NCI-H510A treated with DMSO at 0.1 percent for 48 hours (cell line): Measurements from ENCODE around the gene CEP170B.
"Not testable (repeated sequence)": the region's sequence is repeated elsewhere in the genome, so short reads cannot be mapped to it uniquely, and the experiment has no call there.

ENCODE experiments used
- DNase-seq: peaks from one replicate; lab custom pipeline; 2025; lab: John Stamatoyannopoulos, UW

CEP170B gene

GRCh38 chr14:104913435-104913834 is 48.4 kb downstream of the CEP170B start:
- DNase-seq: peak; percentile 91

- DNase-seq: no peak
Measured at GRCh38 chr14:104917116-104917515, 52.0 kb downstream of the CEP170B start.

- DNase-seq: no peak
Measured at GRCh38 chr14:104917993-104918392, 52.9 kb downstream of the CEP170B start.

- not testable (repeated sequence) for DNase-seq
Measured at GRCh38 chr14:104919152-104919992, 54.3 kb downstream of the CEP170B start.

- no peak for DNase-seq
Measured at GRCh38 chr14:104919993-104920315, 54.9 kb downstream of the CEP170B start.

GRCh38 chr14:104923640-104924420 is 58.8 kb downstream of the CEP170B start:
- DNase-seq: no peak

- no peak for DNase-seq
Measured at GRCh38 chr14:104924421-104925213, 59.5 kb downstream of the CEP170B start, which contains the start of gene PLD4. PLD4 (plus strand) TSS chr14:104924879; CDS start chr14:104927141, 2,262 bp downstream.

- DNase-seq: no peak
Measured at GRCh38 chr14:104925214-104925854, 60.3 kb downstream of the CEP170B start.

GRCh38 chr14:104925855-104926609 is 61.0 kb downstream of the CEP170B start:
- no peak for DNase-seq

GRCh38 chr14:104926619-104927431 is 61.8 kb downstream of the CEP170B start:
- no peak for DNase-seq

- DNase-seq: no peak
Measured at GRCh38 chr14:104927432-104927816, 62.4 kb downstream of the CEP170B start.

GRCh38 chr14:104927901-104928300 is 62.8 kb downstream of the CEP170B start:
- DNase-seq: no peak

- DNase-seq: no peak
Measured at GRCh38 chr14:104928391-104929133, 63.5 kb downstream of the CEP170B start.

GRCh38 chr14:104929268-104930230 is 64.5 kb downstream of the CEP170B start:
- DNase-seq: no peak

GRCh38 chr14:104930526-104931303 is 65.6 kb downstream of the CEP170B start:
- no peak for DNase-seq

GRCh38 chr14:104931304-104931770 is 66.3 kb downstream of the CEP170B start:
- no peak for DNase-seq
